SH-SY5Y (cell line): ENCODE results near the gene GYPB.
"Not testable (repeated sequence)": the region's sequence is repeated elsewhere in the genome, so short reads cannot be mapped to it uniquely, and the experiment has no call there.

Experiments used
- GATA2 ChIP-seq: IDR thresholded peaks from 2 replicates; pipeline ENCODE4 v1.6.1; 2011; ENCODE audit warnings: mild to moderate bottlenecking, low read depth, low read length
- GATA3 ChIP-seq: IDR thresholded peaks from 2 replicates; pipeline ENCODE4 v1.6.1; 2011; ENCODE audit warnings: low read depth, mild to moderate bottlenecking, low read length, moderate library complexity

The GYPB gene

DNA sequence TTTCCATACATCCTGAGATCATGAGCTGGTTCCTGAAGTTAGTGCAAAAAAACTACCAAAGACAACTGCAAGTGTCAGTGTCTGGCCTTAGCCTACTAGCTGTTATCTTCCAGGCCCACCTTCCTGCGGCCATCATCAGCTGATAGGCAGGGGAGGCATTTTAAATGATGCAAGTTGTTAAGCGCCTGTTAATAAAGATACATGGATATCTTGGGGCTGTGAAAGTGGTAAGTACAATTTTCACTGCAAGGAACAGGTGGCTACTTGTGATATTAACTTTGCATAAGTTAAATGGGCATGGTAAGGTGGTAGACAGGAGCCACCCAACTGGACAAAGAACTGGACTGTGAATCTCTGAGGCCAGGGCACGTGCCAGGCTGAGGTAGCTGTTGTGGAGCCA, at the start of gene GYPB:
TSS of gene GYPB (minus strand) at position 104 of the 400 bp plus-strand sequence. CDS start at position 11, 93 bp downstream.
- not testable (repeated sequence) for TF ChIP-seq GATA2, GATA3

DNA sequence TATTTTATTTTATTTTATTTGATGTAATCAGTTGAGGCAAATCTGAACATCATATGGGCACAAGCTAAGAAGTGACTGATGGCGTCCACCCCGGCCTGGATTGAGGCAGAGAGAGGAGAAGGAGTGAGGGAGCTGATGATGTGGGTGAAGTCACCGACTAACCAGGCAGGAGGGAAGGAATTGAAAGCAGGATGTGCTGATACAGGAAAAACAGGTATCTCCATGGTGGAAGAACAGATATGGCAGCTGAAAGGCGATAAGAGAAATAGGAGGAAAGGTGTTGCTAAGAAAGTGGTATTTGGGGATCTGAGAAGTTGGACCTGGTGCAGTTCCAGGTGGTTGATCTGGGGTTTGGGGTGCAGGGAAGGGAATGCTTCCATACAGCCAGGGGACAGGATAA, 37.6 kb upstream of the GYPB start:
- TF ChIP-seq GATA3 (no peak), GATA2 (no peak)

DNA sequence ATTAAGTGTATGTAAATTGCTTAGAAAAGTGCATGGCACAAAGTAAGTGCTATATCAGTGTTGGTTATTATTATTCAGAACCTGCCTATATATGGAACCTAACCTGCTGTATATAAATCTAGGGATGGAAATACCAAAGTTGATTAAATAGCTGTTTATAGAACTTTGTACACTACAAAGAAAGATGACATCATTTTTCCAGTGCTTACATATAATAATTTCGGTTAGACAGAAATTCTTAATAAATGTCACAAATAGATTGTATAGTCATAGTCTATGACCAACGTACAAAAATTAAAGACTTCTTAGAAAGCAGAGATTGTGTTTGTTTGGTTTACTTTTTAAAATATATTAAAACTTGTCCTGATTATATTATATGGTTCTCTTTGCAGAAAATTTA, 4.4 kb downstream of the GYPB start:
- TF ChIP-seq GATA2 (no peak), GATA3 (no peak)

DNA sequence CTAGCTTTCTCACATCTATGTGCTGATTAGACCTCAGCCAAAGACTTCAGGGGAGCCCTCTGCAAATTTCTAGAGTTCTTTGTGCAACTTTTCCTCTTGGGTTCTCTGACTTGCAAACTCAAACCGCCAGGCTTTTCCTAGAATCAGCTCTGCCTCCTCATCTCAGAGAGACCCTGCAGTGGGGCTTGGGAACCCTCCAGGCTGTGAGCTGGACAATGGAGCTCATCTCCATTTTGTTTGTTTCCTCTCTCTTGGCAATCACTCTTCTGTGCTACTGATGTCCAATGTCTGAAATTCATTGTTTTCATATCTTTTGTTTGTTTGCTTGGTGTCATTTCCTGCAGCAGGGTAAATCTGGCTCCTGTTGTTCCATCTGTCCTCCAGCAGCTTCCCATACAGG, 33.0 kb downstream of the GYPB start:
- TF ChIP-seq GATA3 (no peak), GATA2 (no peak)

DNA sequence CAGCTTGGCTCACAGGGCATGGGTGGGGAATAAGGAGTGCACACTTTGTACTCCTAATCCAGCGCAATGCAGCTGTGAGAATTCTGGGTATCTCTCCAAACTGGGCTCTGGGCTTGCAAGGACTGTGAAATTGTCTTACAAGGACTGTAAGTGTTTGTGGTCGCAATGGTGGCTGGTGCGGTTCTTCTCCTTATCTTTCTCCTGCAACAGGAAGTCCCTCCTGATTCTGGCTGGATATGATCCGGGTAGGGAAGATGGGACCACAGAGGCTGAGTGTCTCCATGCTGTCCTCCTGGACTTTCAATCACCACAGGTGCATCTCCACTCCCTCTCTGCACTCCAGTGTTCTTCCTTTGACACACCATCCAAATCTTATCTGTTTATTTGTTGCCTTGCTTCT, 58.1 kb downstream of the GYPB start:
- no peak for TF ChIP-seq GATA3
- TF ChIP-seq GATA2 = no peak
